HG03442 (cell line): Measurements from ENCODE around the gene SMAD7.

Experiments
- ATAC-seq: cut with Tn5 transposase; IDR thresholded peaks from one replicate; pipeline ENCODE4 v1.9.1; 2021; ENCODE audit warnings: mild to moderate bottlenecking, moderate library complexity; ENCODE audit not compliant: unreplicated experiment

The SMAD7 gene

DNA sequence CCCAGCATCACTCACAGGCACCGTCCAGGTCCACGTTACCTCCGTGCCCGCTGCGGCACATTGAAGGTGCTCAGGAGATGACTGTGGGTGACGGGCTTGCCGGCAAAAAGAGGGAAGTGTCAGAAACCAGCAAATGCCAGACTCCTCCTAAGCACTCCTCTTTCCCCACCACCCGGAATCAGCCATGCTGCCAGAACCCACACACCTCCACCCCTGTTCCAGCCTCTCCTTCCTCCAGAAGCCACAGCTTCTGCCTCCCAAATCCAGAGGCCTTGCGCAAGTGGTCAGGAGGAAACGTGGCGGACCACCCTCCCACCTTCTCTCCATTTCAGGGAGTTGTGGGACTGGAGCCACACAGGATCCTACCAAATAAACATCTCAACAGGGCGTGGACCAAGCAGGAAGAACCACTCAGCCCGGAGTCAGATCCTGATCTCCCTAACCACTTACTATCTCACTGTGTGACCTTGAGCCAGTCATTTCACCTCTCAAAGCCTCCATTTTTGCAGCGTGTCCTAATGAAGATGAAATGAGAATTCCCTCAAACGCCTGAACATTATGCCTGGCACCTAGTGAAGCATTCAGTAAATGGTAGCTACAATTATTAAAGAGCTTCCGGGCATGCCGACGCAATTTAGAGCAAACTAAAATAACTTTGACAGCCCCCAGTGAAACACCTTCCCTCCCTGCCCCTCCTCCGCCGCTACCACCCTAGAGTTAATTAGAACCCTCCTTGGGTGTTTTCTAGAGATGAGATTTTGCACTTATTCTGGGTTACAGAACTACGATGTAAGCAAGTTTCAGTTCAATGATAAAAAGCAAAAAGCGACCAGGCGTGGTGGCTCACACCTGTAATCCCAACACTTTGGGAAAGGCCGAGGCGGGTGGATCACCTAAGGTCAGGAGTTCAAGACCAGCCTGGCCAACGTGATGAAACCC lies 32.9 kb downstream of the SMAD7 start:
- no peak for ATAC-seq

GRCh38 chr18:48915626-48916425 lies 34.9 kb downstream of the SMAD7 start:
- ATAC-seq = no peak

DNA sequence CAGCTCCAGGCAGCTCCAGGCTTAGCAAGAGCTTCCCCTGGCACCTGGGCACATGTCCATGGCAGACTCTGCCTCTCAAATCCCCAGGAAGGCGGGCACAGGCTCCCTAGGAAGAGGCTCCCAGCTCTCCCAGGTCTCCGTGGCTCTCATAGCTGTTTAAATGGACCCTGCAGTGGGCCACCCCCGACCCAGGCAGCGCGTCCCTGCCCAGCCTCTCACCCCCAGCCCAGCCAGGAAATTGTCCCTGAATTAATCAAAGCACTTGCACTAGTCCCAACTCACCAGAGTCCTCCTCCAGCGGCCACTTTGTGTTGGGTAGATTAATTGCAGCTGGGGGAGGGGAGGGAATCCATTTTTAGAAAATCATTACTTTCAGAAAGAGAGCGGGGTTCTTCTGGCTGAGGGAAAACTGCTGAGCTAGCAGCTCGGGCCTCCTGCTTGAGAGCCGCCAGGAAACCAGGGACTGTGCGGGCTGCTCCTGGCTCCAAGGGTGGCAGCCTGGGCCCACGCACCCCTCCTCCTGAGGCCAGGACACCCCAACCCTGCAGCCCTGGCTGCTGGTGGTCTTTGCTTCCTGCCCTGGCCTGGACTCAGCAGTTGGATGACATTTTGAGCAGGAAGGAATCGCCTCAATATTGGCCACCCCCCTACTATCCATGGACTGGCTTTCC lies 36.0 kb downstream of the SMAD7 start:
- no peak for ATAC-seq

DNA sequence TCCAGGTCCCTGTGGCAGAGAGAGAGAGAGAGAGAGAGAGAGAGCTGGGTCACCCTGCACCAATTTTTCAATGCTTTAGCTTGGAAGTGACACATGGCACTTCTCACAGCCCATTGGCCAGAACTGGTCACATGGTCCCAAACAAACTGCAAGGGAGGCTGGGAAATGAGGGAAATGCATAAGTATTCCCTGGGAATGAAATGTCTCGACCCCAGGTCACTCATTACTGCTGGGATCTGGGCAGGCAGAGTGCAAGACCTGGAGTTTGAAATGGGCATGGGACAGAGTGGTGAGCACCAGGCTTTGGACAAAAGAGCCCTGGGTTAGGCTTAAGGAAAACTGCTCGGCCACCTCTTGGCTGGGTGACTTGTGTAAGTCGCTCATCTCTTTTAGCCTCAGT lies 37.0 kb downstream of the SMAD7 start:
- no peak for ATAC-seq

DNA sequence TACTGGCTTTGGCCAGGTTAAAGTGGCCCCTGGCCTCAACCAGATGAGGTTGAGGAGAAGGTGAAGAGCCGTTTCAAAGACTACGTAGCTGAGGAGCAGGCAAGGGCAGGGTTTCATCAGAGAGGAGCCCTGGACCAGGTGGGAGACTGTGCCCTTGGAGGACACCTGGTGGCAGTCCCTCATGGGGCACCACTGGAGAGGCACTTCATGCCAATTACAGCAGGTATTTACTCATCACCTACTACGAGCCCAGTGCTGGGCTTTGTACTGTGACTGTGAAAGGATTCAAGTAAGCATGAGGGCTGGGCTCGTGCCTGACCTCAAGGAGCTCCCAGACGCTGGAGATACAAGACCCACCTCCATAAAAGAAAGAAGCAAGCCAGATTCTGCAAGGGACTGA lies 37.6 kb downstream of the SMAD7 start:
- ATAC-seq = no peak

DNA sequence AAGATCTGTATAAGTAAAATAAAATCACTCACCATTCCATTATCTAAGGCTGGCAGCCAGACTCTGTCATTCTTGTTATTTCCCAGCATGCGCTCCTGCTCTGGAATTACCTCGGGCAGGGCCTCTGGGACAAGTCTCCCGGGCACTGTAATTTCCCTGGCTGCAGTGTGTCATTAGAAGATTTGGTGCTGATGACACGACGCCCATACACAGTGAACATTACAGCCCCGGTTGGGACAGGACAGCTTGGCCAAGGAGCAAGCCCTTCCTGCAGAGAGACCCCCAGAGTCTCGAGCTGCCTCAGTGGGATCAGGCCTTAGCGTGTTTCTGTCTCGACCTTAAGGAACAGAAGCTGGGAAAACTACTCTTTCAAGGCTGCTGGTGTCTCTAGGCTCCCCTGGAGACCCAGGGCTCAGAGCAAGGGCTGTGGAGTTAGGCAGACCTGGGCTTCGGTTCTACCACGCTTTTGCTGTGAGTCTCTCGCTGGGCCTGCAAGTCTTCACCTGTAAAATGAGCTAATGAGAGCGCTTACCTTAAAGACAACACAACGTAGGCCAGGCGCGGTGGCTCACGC lies 39.7 kb downstream of the SMAD7 start:
- no peak for ATAC-seq

DNA sequence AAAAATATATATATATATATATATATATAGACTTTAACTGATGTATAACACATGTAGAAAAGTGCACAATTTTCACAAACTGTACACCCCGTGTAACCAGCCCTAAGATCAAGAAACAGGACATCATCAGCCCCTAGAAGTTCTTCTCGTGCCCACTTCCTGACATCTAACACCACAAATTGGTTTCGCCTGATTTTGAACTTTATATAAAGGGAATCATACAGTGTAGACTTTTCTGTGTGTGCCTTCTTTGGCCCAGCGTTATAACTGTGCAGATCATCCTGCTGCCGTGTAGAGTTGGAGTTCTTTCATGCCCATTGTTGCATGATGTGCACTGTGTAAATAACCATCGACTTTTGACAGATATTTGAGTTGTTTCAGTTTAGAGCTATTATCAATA lies 41.0 kb downstream of the SMAD7 start:
- ATAC-seq = no peak

DNA sequence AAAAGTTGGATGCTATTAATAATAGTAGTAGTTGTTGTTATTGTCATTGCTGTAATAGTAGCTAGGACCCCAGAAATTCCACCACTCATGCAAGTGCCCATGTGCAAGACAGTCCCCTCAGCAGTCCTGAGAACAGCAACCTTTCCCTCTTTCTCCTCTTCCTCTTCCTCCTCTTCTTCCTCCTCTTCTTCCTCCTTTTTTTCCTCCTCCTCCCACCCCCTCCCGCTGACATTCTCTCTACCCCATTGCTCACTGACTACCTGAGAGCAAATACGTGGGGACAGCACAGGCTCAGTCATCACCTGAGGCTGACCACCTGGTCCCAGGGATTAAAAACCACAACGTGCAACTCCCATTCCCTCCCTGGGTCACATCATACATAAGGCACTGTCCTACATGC lies 41.8 kb downstream of the SMAD7 start:
- no peak for ATAC-seq

DNA sequence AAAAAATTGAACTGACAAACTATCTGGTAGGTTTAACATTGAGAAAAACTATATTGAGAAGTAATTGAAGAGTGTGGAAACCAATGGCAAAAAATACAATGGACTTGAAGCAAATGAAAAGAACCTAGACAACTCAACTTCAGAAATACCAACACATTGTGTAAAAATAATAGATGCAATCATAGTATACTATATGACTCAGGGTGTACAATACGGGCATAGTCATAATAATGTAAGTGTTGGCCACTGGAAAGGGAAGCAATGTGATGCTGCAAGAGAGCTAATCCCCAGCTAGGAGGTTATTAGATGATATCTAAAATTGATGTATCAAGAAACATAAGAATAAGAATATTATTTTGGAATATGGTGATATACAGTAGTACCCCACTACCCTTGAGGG lies 45.3 kb downstream of the SMAD7 start:
- ATAC-seq = no peak

- ATAC-seq = no peak
These were observed 45.8 kb downstream of the SMAD7 start for GRCh38 chr18:48904847-48905394.

- no peak for ATAC-seq
These were observed 46.7 kb downstream of the SMAD7 start for GRCh38 chr18:48904091-48904490.

DNA sequence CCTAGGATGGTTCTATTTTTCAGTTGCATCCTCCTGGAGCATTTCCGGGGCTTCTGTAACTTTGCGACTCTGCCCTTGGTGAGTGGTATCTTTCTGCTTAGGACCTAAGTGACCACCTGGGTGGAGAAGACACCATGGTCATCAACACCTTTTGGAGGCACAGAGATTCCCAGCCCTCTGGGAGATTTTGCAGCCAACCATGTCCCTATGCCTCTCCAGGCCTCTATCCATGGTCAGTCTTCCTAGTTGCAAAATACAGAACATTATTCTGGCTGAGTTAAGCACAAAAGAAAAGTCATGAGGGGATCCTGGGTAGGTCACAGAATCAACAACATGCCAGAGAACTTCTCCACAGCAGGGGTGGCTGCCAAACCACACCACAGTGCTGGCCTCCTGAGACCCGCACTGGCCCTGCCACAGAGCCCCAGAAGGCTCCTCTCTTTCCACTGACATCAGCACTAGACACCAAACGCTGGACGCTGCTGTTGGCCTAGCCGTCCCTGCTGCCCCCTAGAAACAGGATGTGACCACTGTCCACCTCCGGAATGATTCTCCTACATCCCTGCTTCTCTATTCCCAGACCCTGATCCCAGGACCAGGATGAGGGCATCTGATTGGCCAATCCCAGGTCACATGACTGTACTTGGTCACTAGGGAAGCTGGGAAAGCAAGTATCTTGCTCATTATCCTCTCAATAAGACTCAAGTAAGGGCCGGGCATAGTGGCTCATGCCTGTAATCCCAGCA lies 47.7 kb downstream of the SMAD7 start:
- no peak for ATAC-seq

GRCh38 chr18:48902023-48902855 lies 48.5 kb downstream of the SMAD7 start:
- no peak for ATAC-seq

DNA sequence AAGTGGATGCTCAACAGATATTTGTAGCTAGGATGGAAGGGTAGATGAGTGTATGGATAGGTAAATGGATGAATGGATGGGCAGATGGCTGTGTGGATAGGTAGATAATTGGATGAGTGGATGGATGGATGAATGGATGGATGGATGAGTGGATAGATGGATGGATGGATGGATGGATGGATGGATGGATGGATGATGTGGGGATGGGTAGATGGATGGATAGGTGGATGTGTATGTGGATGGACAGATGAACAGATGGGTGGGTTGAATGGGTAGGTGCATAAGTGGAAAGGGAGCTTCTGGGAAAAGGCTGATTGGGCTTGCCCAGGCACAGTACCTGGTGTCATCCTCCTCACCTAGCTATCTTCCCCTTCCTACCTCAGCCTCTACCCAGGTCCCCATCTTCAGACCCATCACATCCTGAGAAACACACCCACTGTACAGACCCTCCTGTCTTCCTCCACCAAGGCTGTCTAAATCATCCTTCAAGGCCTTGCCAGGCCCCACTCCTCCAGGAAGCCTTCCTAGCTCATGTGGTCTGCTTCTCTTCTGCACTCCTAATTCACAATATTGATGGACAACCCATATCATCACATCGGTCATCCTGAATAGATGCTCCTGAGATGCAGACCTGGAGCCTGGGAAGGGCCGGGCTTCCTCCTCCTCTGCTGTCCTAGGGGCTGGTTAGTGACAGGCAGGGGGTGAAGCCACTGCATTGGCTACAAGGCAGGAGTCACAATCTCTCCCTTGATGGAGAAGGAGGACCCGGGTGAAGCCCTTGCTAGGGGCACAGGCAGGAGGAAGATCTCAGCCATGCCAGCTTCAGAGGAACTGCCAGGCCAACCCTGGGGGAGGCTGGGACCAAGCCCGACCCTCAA lies 49.4 kb downstream of the SMAD7 start:
- no peak for ATAC-seq

- no peak for ATAC-seq
These were observed 50.3 kb downstream of the SMAD7 start for GRCh38 chr18:48900469-48900868.

GRCh38 chr18:48899558-48900174 lies 51.1 kb downstream of the SMAD7 start:
- ATAC-seq = no peak

- no peak for ATAC-seq
These were observed 52.2 kb downstream of the SMAD7 start for GRCh38 chr18:48898521-48898920.

GRCh38 chr18:48897531-48897930 lies 53.2 kb downstream of the SMAD7 start:
- no peak for ATAC-seq
